Stimulated activated CD4-positive, alpha-beta T cell treated with anti-CD3 and anti-CD28 coated beads, Interleukin-1b, Interleukin-23, amount 100 ng/mL, for 4 hours (primary cell): ENCODE results near the gene ZNF793.

ENCODE experiments used
- DNase-seq, 2 donors: peaks; one replicate each; pipeline ENCODE4 v3.0.0-alpha.2; 2020; ENCODE audit warnings: low read depth in 2 of 2

ZNF793 gene

GRCh38 chr19:37506387-37507166, at the start of gene ZNF793:
ZNF793 (plus strand) TSS chr19:37506939; CDS start chr19:37523440, 16,501 bp downstream.
- peak; percentile 67 to 69 for DNase-seq

- DNase-seq = no peak
These were observed 40.4 kb upstream of the ZNF793 start for GRCh38 chr19:37466277-37466797.

- peak; percentile 75 to 79 for DNase-seq
These were observed 39.7 kb upstream of the ZNF793 start, which contains the start of gene ZNF569 for GRCh38 chr19:37466798-37467607. ZNF569 (minus strand) TSS chr19:37467444; CDS start chr19:37444921, 22,523 bp downstream.

GRCh38 chr19:37467608-37468090, 39.1 kb upstream of the ZNF793 start:
- no peak for DNase-seq

GRCh38 chr19:37468961-37469777, 37.6 kb upstream of the ZNF793 start, which contains the start of gene ZNF570:
ZNF570 (plus strand) TSS chr19:37469356; CDS start chr19:37470355, 999 bp downstream.
- DNase-seq = peak; percentile 77 to 79

GRCh38 chr19:37470216-37470615, 36.5 kb upstream of the ZNF793 start:
- no peak for DNase-seq

GRCh38 chr19:37472165-37472564, 34.6 kb upstream of the ZNF793 start:
- no peak for DNase-seq

- no peak for DNase-seq
These were observed 22.2 kb upstream of the ZNF793 start for GRCh38 chr19:37484406-37485168.

GRCh38 chr19:37492213-37492612, 14.5 kb upstream of the ZNF793 start:
- no peak for DNase-seq

- peak in 1 of 2 donors; percentile 1 for DNase-seq
These were observed 767 bp upstream of the ZNF793 start for GRCh38 chr19:37505958-37506386.

- DNase-seq = no peak
These were observed 377 bp downstream of the ZNF793 start for GRCh38 chr19:37507167-37507464.

GRCh38 chr19:37511186-37511585, 4.4 kb downstream of the ZNF793 start:
- DNase-seq = no peak

- DNase-seq = no peak
These were observed 5.1 kb downstream of the ZNF793 start for GRCh38 chr19:37511821-37512220.

GRCh38 chr19:37513397-37513796, 6.7 kb downstream of the ZNF793 start:
- DNase-seq = no peak

GRCh38 chr19:37519890-37520289, 13.2 kb downstream of the ZNF793 start:
- no peak for DNase-seq

- DNase-seq = no peak
These were observed 30.7 kb downstream of the ZNF793 start for GRCh38 chr19:37537391-37537947.

GRCh38 chr19:37551129-37551993, 44.6 kb downstream of the ZNF793 start:
- peak; percentile 8 to 34 for DNase-seq

GRCh38 chr19:37563518-37563917, 56.8 kb downstream of the ZNF793 start:
- no peak for DNase-seq

- no peak for DNase-seq
These were observed 58.1 kb downstream of the ZNF793 start for GRCh38 chr19:37564624-37565369.
